ENCODE data around the gene PPFIBP2.

Gene PPFIBP2

DNA sequence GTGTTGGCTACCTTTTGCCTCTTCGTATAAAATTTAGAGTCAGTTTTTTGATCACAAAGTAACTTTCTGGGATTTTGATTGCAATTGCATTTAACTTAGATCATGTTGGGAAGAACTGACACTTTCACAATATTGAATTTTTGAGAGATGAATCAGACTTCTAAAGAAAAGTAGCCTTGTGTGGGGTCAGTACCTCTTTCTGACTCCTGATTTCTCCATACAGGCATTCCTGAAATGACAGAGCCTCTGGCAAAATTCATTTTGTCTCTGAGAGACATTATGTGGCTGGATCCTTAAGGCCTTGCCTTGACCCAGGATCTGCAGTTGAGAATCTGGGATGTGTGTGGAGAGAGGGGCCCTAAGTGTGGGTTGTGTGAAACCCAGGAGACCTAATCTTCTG, 37.8 kb downstream of the PPFIBP2 start:
- DNase-seq (ENCODE audit: low read depth, low spot score) = no peak

DNA sequence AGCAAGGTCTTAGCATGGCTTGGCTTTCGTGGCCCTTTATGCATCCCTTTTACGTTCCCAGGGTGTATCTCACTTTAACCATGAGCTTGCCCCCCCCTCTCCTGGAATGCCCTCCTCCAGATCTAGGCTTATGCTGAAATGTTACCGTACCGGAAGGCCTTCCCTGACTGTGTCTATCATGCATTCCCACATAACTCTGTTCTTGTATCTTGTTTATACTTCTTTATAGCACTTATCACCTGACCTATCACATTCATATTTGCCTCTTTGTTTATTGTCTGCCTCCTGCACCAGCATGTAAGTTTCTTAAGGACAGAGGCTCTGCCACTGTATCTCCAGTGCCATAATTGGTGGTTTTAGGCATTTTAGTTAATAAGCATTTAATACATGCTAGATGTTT, 38.9 kb downstream of the PPFIBP2 start:
- no peak for DNase-seq (ENCODE audit: low read depth, low spot score)

DNA sequence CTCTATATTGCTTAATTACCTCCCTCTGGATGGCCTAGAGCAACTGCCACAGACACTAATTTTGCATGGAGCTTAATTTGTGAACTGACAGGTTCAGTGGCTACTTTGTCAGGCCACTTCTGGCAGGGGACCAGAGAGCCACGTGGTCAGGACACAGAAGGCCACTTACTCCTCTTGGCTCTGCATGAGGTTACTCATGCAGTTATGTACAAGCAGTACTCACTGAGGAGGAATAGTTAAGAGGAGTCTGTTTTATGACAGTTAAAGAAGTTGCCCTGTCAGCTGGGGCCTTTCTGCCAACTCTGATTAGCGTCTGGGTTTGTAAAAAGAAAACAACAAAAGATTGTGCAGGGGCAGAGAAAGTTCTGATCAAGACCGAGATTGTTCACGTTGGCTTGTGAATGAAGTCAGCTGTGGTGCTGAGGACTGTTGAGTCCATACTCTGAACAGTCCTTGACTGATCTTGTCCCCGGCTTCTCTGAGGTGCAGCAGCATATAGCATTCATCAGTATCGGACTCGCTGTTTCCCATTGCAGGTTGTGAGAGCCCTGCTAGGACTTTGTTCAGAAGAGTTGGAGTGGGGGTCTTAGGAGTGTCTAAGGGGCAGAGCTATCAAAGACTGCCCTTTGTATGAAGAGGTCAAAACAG, 41.4 kb downstream of the PPFIBP2 start:
- no peak for DNase-seq (ENCODE audit: low read depth, low spot score)

DNA sequence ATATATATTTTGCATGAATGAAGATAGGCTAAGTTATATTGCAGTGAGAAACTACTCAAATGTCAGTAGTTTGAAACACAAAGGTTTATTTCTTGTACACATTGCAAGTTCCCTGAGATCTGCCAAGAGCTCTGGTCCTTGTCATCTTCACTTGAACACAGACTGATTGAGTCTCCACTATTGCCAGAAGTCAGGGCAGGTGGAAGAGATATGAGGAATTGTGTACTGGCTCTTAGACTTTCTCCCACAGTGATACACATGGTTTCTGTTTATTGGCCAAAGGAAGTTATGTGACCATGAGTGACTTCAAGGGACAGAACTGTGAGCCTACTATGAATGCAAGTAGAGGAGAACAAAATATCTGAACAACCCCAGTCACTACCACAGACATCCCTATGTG, 44.2 kb downstream of the PPFIBP2 start:
- DNase-seq (ENCODE audit: low read depth, low spot score) = no peak

DNA sequence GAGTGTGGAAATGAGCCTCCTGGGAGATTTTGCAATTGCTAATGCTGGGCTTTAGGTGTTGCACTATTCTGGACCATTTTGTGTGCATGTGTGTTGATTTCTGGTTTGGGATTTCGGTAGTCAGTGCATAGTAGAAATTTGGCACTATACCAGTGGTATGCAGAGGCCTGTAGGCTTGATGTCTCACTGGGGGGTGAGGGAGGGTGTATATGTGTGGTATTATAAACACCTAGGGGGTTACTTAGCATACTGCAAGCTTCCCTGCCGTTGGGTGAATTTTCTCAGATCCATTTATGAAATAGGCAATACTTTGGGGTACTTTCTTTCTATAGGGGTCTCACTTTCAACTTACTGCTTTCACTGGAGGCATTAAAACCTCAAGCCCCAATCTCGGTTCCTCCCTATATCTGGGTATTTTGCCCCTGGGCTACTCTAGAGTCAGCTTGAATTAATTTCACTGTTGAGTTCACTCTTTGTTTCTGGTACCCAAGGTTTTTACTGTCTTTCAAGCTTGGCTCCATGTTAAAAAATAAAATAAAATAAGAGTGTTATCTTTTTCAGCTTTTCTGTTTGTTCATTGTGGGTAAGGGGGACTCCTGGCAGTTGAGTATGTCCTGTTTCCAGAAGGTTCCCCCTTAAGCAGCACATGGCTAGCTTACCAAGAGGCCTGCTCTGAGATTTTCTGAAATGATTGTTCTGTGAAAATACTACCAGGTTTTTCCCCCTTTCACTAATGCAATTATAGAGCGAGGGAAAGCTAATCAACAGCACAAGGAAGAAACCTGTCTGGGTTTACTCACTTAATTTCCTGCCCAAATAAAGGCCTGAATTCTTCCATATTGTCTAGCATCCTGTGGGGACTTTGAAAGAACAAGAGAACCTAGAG, 45.8 kb downstream of the PPFIBP2 start:
- DNase-seq (ENCODE audit: low read depth, low spot score) = no peak

DNA sequence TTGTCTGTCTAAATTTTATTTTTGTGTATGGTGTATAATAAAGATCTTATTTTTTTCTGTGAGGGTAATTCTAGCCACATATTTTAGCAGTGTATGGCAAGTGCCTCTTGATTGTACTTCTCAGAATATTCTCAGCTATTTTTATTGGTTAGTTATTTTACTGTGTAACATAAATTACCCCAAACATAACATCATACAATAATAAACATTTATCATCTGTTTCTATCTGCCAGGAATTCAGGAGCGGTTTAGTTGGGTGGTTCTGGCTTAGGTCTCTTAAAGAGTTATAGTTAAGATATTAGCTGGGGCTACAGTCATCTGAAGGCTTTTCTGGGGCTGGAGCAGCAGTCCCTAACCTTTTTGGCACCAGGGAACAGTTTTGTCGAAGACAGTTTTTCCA, 47.8 kb downstream of the PPFIBP2 start:
- DNase-seq (ENCODE audit: low read depth, low spot score) = no peak

DNA sequence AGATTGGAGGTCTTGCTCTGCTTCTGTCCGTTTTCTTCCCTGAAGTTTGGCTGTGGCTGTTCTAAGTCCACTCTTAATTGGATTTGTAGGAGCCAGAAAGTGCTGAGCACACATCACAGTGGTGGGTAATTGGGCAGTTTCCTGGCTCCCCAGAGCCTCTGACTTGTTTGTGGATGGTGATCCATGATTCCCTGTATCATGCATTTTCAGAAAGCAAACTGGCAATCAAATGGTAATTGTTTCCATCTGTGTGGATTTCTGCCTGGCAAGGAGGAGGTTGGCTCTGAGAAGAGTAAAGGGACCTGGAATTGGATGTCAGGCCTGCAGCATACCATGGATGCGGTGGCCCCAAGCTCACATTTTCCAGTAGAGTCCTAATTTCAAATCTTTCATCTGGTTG, 49.5 kb downstream of the PPFIBP2 start:
- DNase-seq (ENCODE audit: low read depth, low spot score) = no peak

DNA sequence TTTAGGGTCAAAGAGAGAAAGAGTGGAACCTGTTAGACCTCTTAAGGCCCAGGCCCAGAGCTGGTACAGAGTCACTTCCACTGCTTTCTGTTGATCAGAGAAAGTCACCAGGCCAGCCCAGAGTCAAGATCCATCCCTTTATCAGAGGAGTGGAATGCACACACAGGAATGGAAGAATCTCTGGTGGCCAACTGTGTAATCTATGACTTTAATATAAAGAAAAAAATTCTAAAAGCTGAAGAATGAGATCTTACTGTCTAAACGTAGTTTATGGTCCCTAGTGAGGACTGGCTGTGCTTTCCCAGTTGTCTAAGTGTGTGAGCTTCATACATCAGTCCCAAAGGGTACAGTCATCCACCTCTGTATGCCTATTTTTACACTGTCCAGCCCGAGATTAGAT, 51.0 kb downstream of the PPFIBP2 start:
- DNase-seq (ENCODE audit: low read depth, low spot score) = no peak

DNA sequence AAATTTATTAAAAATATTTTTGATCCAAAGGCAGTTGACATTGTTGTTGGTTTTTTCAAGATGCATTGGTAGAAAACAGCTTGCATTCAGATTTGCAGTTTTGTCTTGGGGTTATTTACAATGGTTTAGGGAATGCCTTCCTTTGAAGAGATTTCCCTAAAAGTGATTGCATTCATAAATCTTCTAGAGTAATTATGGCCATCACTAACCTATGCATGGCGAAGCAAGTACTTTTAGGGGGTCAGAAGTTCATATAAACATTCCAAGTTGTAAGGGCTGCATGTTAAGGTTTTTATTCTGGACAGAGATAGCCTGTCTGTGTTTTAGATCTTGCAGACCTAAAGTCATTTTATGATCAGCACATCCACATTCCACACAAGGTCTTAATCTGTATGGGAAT, 53.5 kb downstream of the PPFIBP2 start:
- no peak for DNase-seq (ENCODE audit: low read depth, low spot score)

DNA sequence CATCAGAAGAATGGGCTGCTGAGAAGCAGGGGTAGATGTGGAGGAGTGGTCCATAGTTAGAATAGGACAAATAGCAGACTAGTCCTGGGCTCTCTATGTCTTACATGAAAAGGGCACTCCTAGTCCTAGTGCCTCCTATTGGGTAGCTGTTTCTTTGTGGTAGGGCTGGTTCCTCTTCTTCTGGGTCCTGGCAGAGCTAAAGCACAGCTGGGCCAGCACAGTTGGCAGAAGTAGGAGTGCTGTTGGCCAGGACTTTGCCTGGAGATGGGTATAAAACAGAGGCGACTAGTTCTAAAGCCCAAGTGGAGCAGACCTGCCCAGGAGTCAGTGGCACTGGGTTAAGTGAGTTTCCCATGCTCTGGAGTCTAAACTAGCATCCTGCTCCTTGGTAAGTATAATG, 55.2 kb downstream of the PPFIBP2 start:
- no peak for DNase-seq (ENCODE audit: low read depth, low spot score)

DNA sequence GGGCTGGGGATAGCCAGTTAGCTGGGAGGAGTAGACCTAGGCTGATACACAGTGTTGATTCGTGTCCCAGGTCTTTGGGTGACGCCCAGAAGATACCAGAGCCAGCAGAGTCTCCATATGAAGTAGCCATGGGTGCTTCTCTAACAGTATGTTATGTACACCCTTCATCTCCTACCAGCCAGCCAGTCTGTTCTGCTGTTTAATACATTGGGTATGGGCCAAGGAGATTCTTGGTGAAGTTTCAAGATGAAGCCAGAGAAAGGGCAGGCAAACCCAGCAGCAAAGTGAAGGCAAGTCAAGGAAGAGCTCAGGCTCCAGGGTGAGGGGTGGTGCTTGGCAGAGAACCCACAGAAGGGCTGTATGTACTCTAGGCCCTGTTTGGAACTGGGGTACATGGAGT, 56.4 kb downstream of the PPFIBP2 start:
- no peak for DNase-seq (ENCODE audit: low read depth, low spot score)

DNA sequence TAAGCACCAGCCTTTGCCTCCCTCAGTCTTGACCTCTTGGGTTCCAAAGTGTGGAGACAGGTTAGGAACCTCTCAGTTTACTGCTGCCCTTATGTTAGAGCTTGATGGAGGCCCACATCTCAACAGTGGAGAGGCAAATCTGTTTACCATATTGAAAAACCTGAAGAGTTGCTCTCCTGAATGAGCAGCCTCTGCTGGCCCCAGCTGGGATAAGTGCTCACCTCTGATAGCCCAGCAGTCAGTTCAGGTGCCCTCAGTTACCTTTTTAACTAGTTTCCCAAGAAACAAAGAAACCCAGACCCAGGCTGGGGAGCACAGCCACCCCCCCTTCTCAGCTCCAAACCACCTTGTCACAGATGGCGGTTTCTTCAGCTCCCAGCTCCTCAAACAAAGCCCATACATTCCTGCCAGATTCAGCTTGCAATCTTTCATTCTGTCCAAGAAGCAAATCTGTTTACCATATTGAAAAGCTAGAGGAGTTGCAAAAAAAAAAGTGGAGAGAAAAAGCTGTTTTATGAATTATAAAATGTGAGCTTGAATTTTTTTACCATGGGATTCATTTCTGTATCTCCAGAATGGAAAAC, 57.2 kb downstream of the PPFIBP2 start:
- no peak for DNase-seq (ENCODE audit: low read depth, low spot score)

DNA sequence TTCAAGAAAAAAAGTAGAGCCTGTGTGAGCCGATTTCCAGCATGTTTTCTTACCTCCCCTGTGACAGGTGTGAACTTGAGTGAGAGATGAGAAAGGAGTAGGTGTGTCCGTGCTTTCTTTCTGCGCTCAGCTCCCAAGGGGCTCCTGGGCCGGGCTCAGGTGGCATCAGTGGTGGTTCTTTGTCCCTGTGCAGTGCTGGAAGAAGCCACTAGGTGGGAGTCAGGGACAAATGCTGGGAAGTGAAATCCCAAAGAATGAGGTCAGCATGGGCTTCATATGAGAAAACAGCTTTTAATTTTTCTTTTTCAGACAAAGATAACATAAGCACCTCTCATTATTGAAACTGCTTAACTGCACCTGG, 57.8 kb downstream of the PPFIBP2 start:
- no peak for DNase-seq (ENCODE audit: low read depth, low spot score)

DNA sequence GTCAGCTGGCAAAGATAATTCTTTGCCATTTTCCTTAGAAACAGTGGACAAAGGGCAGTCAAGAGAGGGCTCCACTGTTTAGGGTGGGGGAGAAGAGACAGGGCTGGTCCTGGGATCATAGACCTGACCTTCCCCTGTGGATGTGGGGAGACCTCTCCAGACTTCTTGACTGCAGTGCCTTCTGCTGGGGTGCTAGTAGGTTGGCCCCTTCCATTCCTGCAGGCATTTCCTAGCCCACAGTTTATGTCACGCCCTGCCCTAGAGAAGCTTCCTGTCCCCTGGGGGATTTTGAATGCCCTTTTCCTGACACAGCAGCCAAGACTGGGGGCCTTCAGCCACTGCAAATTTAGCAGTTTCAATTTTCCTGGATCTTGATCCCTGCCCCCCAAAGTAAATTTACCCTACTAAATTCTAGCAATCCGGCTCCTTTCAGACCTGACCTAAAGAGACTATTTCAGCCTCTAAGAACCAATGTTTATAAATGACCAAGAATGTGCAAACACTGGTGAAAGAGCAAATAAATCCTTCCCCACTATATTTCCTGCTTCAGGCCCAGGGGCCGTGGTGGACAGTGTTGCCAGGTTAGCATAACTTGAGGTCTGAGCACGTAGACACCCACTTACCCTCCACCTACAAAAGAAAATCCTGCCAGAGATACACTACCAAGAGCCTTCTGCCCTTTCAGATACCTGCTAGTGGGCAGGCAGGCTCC, 58.4 kb downstream of the PPFIBP2 start:
- no peak for DNase-seq (ENCODE audit: low read depth, low spot score)

DNA sequence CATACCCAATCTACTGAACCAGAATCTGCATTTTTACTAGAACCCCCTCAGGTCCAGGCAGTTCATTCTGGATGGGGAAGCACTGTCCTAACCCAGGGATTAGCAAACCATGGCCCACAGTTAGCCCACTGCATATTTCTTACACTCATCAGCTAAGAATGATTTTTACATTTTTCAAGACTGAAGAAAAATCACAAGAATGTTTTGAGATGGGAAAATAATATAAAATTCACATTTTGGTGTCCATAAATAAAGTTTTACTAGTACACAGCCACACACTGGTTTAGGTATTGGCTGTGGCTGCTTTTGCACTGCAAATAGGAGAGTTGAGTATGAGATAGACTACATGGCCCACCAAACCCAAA, 59.4 kb downstream of the PPFIBP2 start:
- DNase-seq (ENCODE audit: low read depth, low spot score) = no peak

DNA sequence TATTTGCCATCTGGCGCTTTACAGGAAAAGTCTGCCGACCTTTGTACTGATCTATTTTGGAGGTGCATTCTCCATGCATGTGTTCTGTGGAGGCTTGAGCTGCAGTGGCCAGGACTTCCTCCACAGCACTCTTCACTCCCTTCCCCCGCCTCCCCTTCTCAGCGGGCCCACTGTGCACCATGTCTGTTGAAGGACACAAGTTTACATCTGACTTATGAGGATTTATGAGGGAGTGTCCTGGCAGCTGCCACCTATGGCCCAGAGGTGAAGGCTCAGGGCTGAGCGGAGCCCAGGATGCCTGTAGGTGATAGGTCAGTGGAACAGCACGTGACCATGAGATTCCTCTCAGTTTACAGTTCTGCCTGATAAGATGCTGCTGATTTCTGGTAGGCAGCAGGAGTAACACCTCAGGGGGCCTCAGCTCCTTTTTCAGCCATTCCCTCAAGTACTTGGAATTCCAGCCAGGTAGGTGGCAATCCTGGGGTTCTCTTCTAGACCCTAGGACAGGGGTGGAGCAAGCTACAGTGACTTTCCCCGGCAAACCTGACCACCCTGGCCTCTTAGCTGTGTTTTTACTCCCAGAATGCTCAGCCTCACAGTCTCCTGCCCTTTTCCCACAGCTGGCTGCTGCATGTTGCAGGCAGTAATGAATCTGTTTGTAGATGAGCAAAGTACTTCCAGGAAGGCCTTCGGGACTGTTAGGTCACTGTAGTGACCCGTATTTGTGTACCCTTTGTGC, 59.9 kb downstream of the PPFIBP2 start:
- no peak for DNase-seq (ENCODE audit: low read depth, low spot score)

DNA sequence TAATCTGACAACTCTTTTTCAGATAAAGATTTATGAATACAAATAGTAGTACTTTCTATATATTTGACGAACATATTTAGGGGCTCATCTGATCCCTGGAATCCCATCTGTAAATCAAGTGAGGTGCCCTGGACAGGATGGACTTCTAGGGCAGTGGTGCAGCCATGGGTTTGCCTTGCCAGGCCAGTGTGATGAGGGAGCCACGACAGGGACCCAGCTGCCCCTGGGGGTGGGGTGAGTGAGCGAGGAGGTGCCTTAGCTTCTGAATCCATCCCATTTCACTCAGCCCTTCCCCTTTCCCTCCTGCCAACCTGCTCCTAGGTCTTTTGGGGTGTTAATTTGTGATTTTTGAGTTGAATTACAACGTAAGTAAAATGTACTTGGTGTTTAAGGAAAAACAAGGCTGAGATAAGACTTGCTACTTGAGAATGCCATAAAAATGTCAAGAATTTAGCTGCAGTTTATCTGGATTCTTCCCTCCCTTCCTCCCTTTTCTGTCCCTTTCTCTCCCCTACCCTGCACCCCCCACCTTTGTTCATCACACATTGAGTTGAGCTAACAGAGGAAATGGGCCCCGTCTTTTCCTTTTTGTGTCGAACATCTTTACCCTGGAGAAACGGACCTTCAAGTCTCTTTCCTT, 60.8 kb downstream of the PPFIBP2 start:
- no peak for DNase-seq (ENCODE audit: low read depth, low spot score)

DNA sequence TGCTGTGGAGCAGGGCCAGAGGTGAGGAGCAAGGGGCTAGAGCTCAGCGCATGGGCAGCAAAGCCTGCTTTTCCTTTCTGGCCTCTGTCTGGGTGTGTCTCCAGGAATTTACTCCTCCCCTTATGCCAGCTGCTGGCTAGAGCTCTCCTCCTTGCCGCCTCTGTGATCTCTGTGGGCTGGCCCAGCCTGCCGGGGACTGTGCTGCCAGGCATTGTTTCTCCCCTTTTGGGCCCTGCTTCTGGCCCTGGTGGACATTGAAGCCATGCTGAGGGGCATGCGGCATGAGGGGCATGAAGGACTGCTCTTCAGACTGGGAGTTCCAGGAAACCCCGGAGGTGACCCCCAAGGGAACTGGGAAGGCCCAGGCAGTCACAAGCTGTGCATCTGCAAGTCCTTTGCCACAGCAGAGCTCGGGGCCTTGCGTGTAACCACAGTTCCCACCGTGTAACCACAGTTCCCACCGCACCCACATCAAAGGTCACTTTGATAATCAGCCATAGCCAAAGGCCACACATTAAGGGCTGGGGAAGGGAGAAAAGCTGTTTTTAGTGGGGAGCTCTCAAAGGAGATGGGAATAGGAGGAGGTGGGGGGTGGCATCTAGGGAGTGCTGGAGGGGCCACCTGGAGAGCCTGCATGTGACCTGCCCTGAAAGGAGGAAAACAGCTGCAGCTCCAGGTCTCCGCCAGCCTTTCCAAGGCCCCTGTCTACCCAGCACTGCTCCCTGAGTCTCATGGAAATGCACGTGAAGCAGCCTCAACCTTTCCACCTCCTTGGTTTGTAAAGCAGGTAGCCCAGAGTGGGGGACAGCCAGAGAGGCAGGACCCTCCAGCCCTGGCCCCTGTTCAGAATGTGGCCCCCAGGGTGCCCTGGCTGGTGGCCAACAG, 62.3 kb downstream of the PPFIBP2 start:
- no peak for DNase-seq (ENCODE audit: low read depth, low spot score)

DNA sequence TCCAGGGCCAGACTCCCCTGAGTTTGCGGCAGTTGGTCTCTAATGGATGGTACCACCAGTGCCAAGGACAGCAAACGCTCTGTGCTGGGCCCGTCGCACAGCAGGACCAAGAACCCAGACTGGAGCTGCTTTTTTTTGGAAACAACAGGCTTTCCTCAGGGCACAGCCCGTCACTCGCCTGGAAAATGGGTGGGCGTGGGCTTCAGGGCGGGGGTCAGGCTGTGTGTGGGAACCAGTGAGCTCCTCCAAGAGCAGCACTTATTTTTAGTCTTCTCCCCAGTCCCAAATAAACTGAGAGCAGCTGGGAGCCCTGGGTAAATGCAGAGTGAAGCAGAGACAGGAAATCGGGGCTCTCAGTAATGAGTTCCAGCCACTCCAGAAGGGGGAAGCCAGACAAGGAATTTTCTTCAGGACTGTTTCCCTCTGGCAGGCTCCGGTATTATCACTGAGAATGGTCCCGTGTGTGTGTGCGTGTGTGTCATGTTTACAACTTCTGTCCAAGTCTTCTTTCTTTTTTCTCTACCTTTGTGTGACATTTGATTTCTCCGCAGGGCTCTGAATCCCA, 63.0 kb downstream of the PPFIBP2 start:
- DNase-seq (ENCODE audit: low read depth, low spot score) = no peak

All from smooth muscle cell of the brain vasculature (primary cell).